NCI-H1417 (cell line): ENCODE results near the gene PTEN.
A peak's percentile ranks its signal among the peaks of the same experiment; 100 is the strongest.
"Not testable (repeated sequence)": the region's sequence is repeated elsewhere in the genome, so short reads cannot be mapped to it uniquely, and the experiment has no call there.

Source experiments
- DNase-seq, 3 experiments: peaks; one replicate each; lab custom pipeline; 2025; lab: John Stamatoyannopoulos, UW

PTEN gene

GRCh38 chr10:87869773-87870551 lies 6.5 kb downstream of the PTEN start:
- no peak for DNase-seq

- DNase-seq: no peak
Observed at GRCh38 chr10:87872828-87873227, 9.4 kb downstream of the PTEN start.

- DNase-seq: no peak
Observed at GRCh38 chr10:87873656-87874055, 10.2 kb downstream of the PTEN start.

GRCh38 chr10:87875929-87876571 lies 12.6 kb downstream of the PTEN start:
- no peak for DNase-seq

- no peak for DNase-seq
Observed at GRCh38 chr10:87878664-87879459, 15.4 kb downstream of the PTEN start.

GRCh38 chr10:87880336-87880735 lies 16.9 kb downstream of the PTEN start:
- DNase-seq: no peak

GRCh38 chr10:87881373-87882059 lies 18.1 kb downstream of the PTEN start:
- DNase-seq: not testable (repeated sequence)

- DNase-seq: no peak
Observed at GRCh38 chr10:87882555-87883294, 19.3 kb downstream of the PTEN start.

GRCh38 chr10:87886635-87887034 lies 23.2 kb downstream of the PTEN start:
- DNase-seq: no peak

- DNase-seq: no peak
Observed at GRCh38 chr10:87887146-87887545, 23.7 kb downstream of the PTEN start.

- no peak for DNase-seq
Observed at GRCh38 chr10:87887548-87888289, 24.3 kb downstream of the PTEN start.

- peak in 1 of 3 experiments; percentile 1 for DNase-seq
Observed at GRCh38 chr10:87895430-87895829, 32.0 kb downstream of the PTEN start.

GRCh38 chr10:87896216-87896615 lies 32.8 kb downstream of the PTEN start:
- DNase-seq: peak in 2 of 3 experiments; percentile 1 to 71

- not testable (repeated sequence) for DNase-seq
Observed at GRCh38 chr10:87897957-87898356, 34.5 kb downstream of the PTEN start.

- not testable (repeated sequence) for DNase-seq
Observed at GRCh38 chr10:87903396-87903795, 40.0 kb downstream of the PTEN start.

GRCh38 chr10:87913156-87913921 lies 49.9 kb downstream of the PTEN start:
- no peak for DNase-seq

GRCh38 chr10:87915406-87915805 lies 52.0 kb downstream of the PTEN start:
- DNase-seq: no peak

GRCh38 chr10:87915989-87916388 lies 52.6 kb downstream of the PTEN start:
- no peak for DNase-seq

- DNase-seq: no peak
Observed at GRCh38 chr10:87916515-87916914, 53.1 kb downstream of the PTEN start.
